Endodermal cell (in vitro differentiated cells): ENCODE measurements around the gene G6PC2. TPM values are rescaled to one million over a fixed set of nuclear protein-coding genes. Genes with fewer than 3 reads are reported as not detected.
"Not testable (repeated sequence)": the region's sequence is repeated elsewhere in the genome, so short reads cannot be mapped to it uniquely, and the experiment has no call there.

Source experiments
- DNase-seq: peaks from one replicate; pipeline ENCODE4 v3.0.0-alpha.2; 2017
- H3K27ac ChIP-seq: 2 replicates; pipeline ENCODE4 v1.5.1; 2013; ENCODE audit warnings: mild to moderate bottlenecking, low read depth, low read length, moderate library complexity
- H3K27me3 ChIP-seq: 2 replicates; pipeline ENCODE4 v1.6.1; 2013; ENCODE audit warnings: mild to moderate bottlenecking, low read length, moderate library complexity; ENCODE audit not compliant: insufficient read depth, control insufficient read depth, poor library complexity, severe bottlenecking
- H3K36me3 ChIP-seq: 2 replicates; pipeline ENCODE4 v1.7.0; 2013; ENCODE audit warnings: mild to moderate bottlenecking, low read length, moderate library complexity; ENCODE audit not compliant: control insufficient read depth, insufficient read depth
- H3K4me1 ChIP-seq: one replicate; pipeline ENCODE4 v1.7.0; 2013; ENCODE audit warnings: low read length; ENCODE audit not compliant: control insufficient read depth, insufficient read depth
- H3K4me3 ChIP-seq: 2 replicates; pipeline ENCODE4 v1.5.1; 2013; ENCODE audit warnings: mild to moderate bottlenecking, low read length, moderate library complexity
- H3K9ac ChIP-seq: 2 replicates; pipeline ENCODE4 v1.6.1; 2013; ENCODE audit warnings: mild to moderate bottlenecking, low read length, moderate library complexity; ENCODE audit not compliant: poor library complexity, severe bottlenecking; ENCODE audit errors: extremely low read depth
- H3K9me3 ChIP-seq: 2 replicates; pipeline ENCODE4 v1.6.1; 2013; ENCODE audit warnings: mild to moderate bottlenecking, low read length, moderate library complexity; ENCODE audit not compliant: control insufficient read depth
- H3K27ac Mint-ChIP-seq: 2 replicates; pipeline ENCODE4 v1.8.0; 2020; ENCODE audit warnings: mixed read lengths
- H3K27me3 Mint-ChIP-seq: 2 replicates; pipeline ENCODE4 v1.8.0; 2021; ENCODE audit warnings: mild to moderate bottlenecking, mixed read lengths; ENCODE audit not compliant: insufficient read depth
- H3K36me3 Mint-ChIP-seq: 2 replicates; pipeline ENCODE4 v1.8.0; 2020; ENCODE audit warnings: low read depth, mixed read lengths
- H3K4me1 Mint-ChIP-seq: 2 replicates; pipeline ENCODE4 v1.8.0; 2020; ENCODE audit warnings: mixed read lengths
- H3K4me3 Mint-ChIP-seq: 2 replicates; pipeline ENCODE4 v1.8.0; 2020; ENCODE audit warnings: mild to moderate bottlenecking, moderate library complexity, mixed read lengths
- H3K9me3 Mint-ChIP-seq: 2 replicates; pipeline ENCODE4 v1.8.0; 2020; ENCODE audit warnings: mild to moderate bottlenecking, mixed read lengths
- WGBS, 2 experiments: methylation state at CpG; one replicate each; pipeline versions ENCODE4 v1.1.5 to v1.1.7; 2013; ENCODE audit warnings: missing lambda C conversion rate in 2 of 2, mixed read lengths in 1 of 2; ENCODE audit not compliant: insufficient coverage in 1 of 2, insufficient read length in 1 of 2; 5-methylcytosine and 5-hydroxymethylcytosine counted together
- total RNA-seq, 2 donors: library from RNA; stranded (reverse); fragmentation: NEBNext Ultra II Directional in 1 of 2; extraction: Animal tissue kit (Norgen Biotek cat#: 25700) in 1 of 2; gene quantifications; 2 replicates in 1 of 2; 3 replicates in 1 of 2; pipeline ENCODE4 v1.2.1, GENCODE V29; 2021
- TF ChIP-seq, protein P1 (sequence below): fragments of 200-600 bp; sonication (generic); conservative IDR thresholded peaks from 2 replicates; pipeline ENCODE4 v1.5.0; 2021; ENCODE audit warnings: antibody characterized with exemption, mild to moderate bottlenecking

Gene G6PC2
- total RNA-seq, 2 donors from 2014 or later = not detected

GRCh38 chr2:168858146-168858545 lies 42.9 kb upstream of the G6PC2 start:
- Mint-ChIP-seq H3K4me3 (no peak overlapping the region), H3K4me1 (peaks cover 8% of the 10 kb centered on the region), H3K36me3 (peaks cover 4% of the 10 kb centered on the region), H3K27ac (no peak overlapping the region), H3K9me3 (no peaks in the 10 kb centered on the region), H3K27me3 (no peaks in the 10 kb centered on the region)
- Histone ChIP-seq H3K9me3 (no peaks in the 10 kb centered on the region), H3K4me3 (no peak overlapping the region), H3K36me3 (peaks cover 4% of the 10 kb centered on the region), H3K4me1 (no peaks in the 10 kb centered on the region), H3K9ac (no peak overlapping the region), H3K27ac (no peak overlapping the region), H3K27me3 (no peaks in the 10 kb centered on the region)
- 100% methylated on average over 2 of the region's 2 CpGs; no CpG with 5 or more reads in 1 of the 2 experiments for WGBS, 2 experiments
- TF ChIP-seq, protein P1, sequence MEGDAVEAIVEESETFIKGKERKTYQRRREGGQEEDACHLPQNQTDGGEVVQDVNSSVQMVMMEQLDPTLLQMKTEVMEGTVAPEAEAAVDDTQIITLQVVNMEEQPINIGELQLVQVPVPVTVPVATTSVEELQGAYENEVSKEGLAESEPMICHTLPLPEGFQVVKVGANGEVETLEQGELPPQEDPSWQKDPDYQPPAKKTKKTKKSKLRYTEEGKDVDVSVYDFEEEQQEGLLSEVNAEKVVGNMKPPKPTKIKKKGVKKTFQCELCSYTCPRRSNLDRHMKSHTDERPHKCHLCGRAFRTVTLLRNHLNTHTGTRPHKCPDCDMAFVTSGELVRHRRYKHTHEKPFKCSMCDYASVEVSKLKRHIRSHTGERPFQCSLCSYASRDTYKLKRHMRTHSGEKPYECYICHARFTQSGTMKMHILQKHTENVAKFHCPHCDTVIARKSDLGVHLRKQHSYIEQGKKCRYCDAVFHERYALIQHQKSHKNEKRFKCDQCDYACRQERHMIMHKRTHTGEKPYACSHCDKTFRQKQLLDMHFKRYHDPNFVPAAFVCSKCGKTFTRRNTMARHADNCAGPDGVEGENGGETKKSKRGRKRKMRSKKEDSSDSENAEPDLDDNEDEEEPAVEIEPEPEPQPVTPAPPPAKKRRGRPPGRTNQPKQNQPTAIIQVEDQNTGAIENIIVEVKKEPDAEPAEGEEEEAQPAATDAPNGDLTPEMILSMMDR = no peak
- no peak for DNase-seq

- H3K27ac ChIP-seq, H3K9ac ChIP-seq, H3K4me1 ChIP-seq, H3K27me3 Mint-ChIP-seq, H3K27me3 ChIP-seq, H3K4me3 ChIP-seq, H3K27ac Mint-ChIP-seq, H3K4me3 Mint-ChIP-seq, H3K4me1 Mint-ChIP-seq, H3K9me3 ChIP-seq, DNase-seq: not testable (repeated sequence)
- peaks cover 16% of the 10 kb centered on the region for H3K36me3 ChIP-seq
- no CpG with 5 or more reads among the region's 1 CpG for WGBS, 2 experiments
- H3K9me3 Mint-ChIP-seq = peaks cover 18% of the 10 kb centered on the region
- H3K36me3 Mint-ChIP-seq = peaks cover 46% of the 10 kb centered on the region
Measured at GRCh38 chr2:168867164-168867563, 33.9 kb upstream of the G6PC2 start.

DNA sequence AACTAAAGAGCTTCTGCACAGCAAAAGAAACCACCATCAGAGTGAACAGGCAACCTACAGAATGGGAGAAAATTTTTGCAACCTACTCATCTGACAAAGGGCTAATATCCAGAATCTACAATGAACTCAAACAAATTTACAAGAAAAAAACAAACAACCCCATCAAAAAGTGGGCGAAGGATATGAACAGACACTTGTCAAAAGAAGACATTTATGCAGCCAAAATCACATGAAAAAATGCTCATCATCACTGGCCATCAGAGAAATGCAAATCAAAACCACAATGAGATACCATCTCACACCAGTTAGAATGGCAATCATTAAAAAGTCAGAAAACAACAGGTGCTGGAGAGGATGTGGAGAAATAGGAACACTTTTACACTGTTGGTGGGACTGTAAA lies 30.7 kb upstream of the G6PC2 start:
- H3K4me3 ChIP-seq, H3K27ac Mint-ChIP-seq, H3K4me1 ChIP-seq, DNase-seq, H3K27me3 Mint-ChIP-seq, H3K4me1 Mint-ChIP-seq, H3K27me3 ChIP-seq, H3K9ac ChIP-seq, H3K9me3 ChIP-seq, H3K27ac ChIP-seq, H3K4me3 Mint-ChIP-seq: not testable (repeated sequence)
- Mint-ChIP-seq H3K36me3 (peaks cover 34% of the 10 kb centered on the region), H3K9me3 (peaks cover 18% of the 10 kb centered on the region)
- H3K36me3 ChIP-seq = peaks cover 20% of the 10 kb centered on the region
- WGBS, 2 experiments = 100% methylated on average over 1 of the region's 1 CpG; no CpG with 5 or more reads in 1 of the 2 experiments

DNA sequence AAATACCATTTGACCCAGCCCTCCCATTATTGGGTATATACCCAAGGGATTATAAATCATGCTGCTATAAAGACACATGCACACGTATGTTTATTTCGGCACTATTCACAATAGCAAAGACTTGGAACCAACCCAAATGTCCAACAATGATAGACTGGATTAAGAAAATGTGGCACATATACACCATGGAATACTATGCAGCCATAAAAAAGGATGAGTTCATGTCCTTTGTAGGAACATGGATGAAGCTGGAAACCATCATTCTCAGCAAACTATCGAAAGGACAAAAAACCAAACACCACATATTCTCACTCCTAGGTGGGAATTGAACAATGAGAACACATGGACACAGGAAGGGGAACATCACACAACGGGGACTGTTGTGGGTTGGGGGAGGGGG lies 30.3 kb upstream of the G6PC2 start:
- H3K9me3 ChIP-seq, H3K27me3 Mint-ChIP-seq, H3K27me3 ChIP-seq, H3K4me3 ChIP-seq, DNase-seq, H3K4me1 ChIP-seq, H3K9ac ChIP-seq, H3K27ac Mint-ChIP-seq, H3K4me3 Mint-ChIP-seq, H3K4me1 Mint-ChIP-seq, H3K27ac ChIP-seq: not testable (repeated sequence)
- peaks cover 17% of the 10 kb centered on the region for H3K9me3 Mint-ChIP-seq
- peaks cover 32% of the 10 kb centered on the region for H3K36me3 Mint-ChIP-seq
- WGBS, 2 experiments = 100% methylated on average over 1 of the region's 4 CpGs; no CpG with 5 or more reads in 1 of the 2 experiments
- peaks cover 20% of the 10 kb centered on the region for H3K36me3 ChIP-seq
